PC-9 (cell line): Measurements from ENCODE around the gene AOPEP. TPM values are rescaled to one million over a fixed set of nuclear protein-coding genes. Genes with fewer than 3 reads are reported as not detected.

Experiments used
- BruUV-seq: library from RNA; stranded (reverse); fragments of 400-500 nt; replicated peaks from 2 replicates; lab custom pipeline; 2021; lab: Mats Ljungman, UMichigan
- CTCF ChIA-PET: fragments of 300-600 bp; sonication (Branson Sonifier 250); formaldehyde crosslinking; loops from one replicate; lab custom pipeline; 2022; ENCODE audit warnings: antibody characterized with exemption; lab: Charles Lee
- POLR2A ChIA-PET: fragments of 300-600 bp; sonication (Branson Sonifier 250); formaldehyde crosslinking; loops from one replicate; lab custom pipeline; 2022; ENCODE audit warnings: antibody characterized with exemption; ENCODE audit not compliant: unreplicated experiment; lab: Charles Lee
- DNase-seq, 2 experiments: peaks; one replicate each; pipeline versions ENCODE4 v3.0.0 to v3.0.0-alpha.2; 2015 to 2022; ENCODE audit warnings: mixed read lengths in 1 of 2
- H2AFZ ChIP-seq: fragments of 200-600 bp; sonication (generic); 2 replicates; pipeline ENCODE4 v1.8.1; 2017; ENCODE audit warnings: antibody characterized with exemption
- H3F3A ChIP-seq: fragments of 200-600 bp; sonication (generic); 2 replicates; pipeline ENCODE4 v1.8.1; 2017; ENCODE audit warnings: antibody characterized with exemption, mild to moderate bottlenecking, low read depth; ENCODE audit not compliant: insufficient read depth
- H3K27ac ChIP-seq: fragments of 200-600 bp; sonication (generic); 2 replicates; pipeline ENCODE4 v1.6.1; 2016; ENCODE audit warnings: mixed run types
- H3K27me3 ChIP-seq: fragments of 200-600 bp; sonication (generic); 2 replicates; pipeline ENCODE4 v1.6.1; 2016; ENCODE audit warnings: low read depth, mixed run types; ENCODE audit not compliant: insufficient read depth
- H3K36me3 ChIP-seq: fragments of 200-600 bp; sonication (generic); 2 replicates; pipeline ENCODE4 v1.6.1; 2016; ENCODE audit warnings: low read depth, mixed run types
- H3K4me1 ChIP-seq: fragments of 200-600 bp; sonication (generic); replicated peaks from 2 replicates; pipeline ENCODE4 v1.6.1; 2016; ENCODE audit warnings: mixed run types; ENCODE audit not compliant: insufficient read depth
- H3K4me2 ChIP-seq: fragments of 200-600 bp; sonication (generic); 2 replicates; pipeline ENCODE4 v1.6.1; 2017; ENCODE audit warnings: mixed run types
- H3K4me3 ChIP-seq: fragments of 200-600 bp; sonication (generic); 2 replicates; pipeline ENCODE4 v1.6.1; 2016; ENCODE audit warnings: mixed run types
- H3K79me2 ChIP-seq: fragments of 200-600 bp; sonication (generic); 2 replicates; pipeline ENCODE4 v1.6.1; 2017; ENCODE audit warnings: low read depth, mixed run types
- H3K9me2 ChIP-seq: fragments of 200-600 bp; sonication (generic); 2 replicates; pipeline ENCODE4 v1.8.1; 2017; ENCODE audit warnings: mild to moderate bottlenecking; ENCODE audit not compliant: insufficient read depth
- H3K9me3 ChIP-seq: fragments of 200-600 bp; sonication (generic); 2 replicates; pipeline ENCODE4 v1.8.1; 2016; ENCODE audit warnings: low read depth; ENCODE audit not compliant: insufficient read depth
- H4K20me1 ChIP-seq: fragments of 200-600 bp; sonication (generic); 2 replicates; pipeline ENCODE4 v1.8.1; 2017; ENCODE audit not compliant: insufficient read depth
- CTCF ChIP-seq: fragments of 200-600 bp; sonication (generic); conservative IDR thresholded peaks from 2 replicates; pipeline ENCODE4 v1.6.1; 2017; ENCODE audit warnings: mixed run types, antibody characterized with exemption, mild to moderate bottlenecking, moderate library complexity
- EZH2 ChIP-seq: fragments of 200-600 bp; sonication (generic); IDR thresholded peaks from 2 replicates; pipeline ENCODE4 v1.8.0; 2017; ENCODE audit warnings: antibody characterized with exemption, low read depth
- intact Hi-C: fragments of 100-400 bp; cut with micrococcal nuclease; formaldehyde crosslinking; loops from one replicate; pipeline ENCODE4 v1.10.0; 2022; ENCODE audit not compliant: unreplicated experiment
- total RNA-seq: library from RNA; stranded (reverse); gene quantifications from 2 replicates; pipeline ENCODE4 v1.2.3, GENCODE V29; 2021

Gene AOPEP
- total RNA-seq, 1 experiment from 2014 or later, result 90.0 TPM

GRCh38 chr9:94812343-94812742, 85.8 kb downstream of the AOPEP start:
- H3K9me3 ChIP-seq, result no peaks in the 10 kb centered on the region
- no peak overlapping the region for H3K4me3 ChIP-seq
- peaks cover 28% of the 10 kb centered on the region for H3K79me2 ChIP-seq
- peaks cover 80% of the 10 kb centered on the region for H3K4me1 ChIP-seq
- DNase-seq, result peak; percentile 75 to 91
- intact Hi-C loops, result loop anchor here (1.0 to 2.0 kb wide), 2 partner anchors 55 to 138 kb away; no protein-coding TSS in a partner anchor
- peak overlapping the region; percentile 48 for H3K4me2 ChIP-seq
- no peak overlapping the region for H2AFZ ChIP-seq
- H3K9me2 ChIP-seq, result no peaks in the 10 kb centered on the region
- ChIA-PET POLR2A (no interaction called here), CTCF (no interaction called here)
- H3F3A ChIP-seq, result peaks cover 34% of the 10 kb centered on the region
- no peaks in the 10 kb centered on the region for H4K20me1 ChIP-seq
- no peaks in the 10 kb centered on the region for H3K27me3 ChIP-seq
- H3K36me3 ChIP-seq, result peaks cover 10% of the 10 kb centered on the region
- no TSS peak for BruUV-seq
- TF ChIP-seq CTCF (no peak), EZH2 (no peak)
- peak overlapping the region; percentile 67 for H3K27ac ChIP-seq

GRCh38 chr9:94813379-94813778, 86.9 kb downstream of the AOPEP start:
- CTCF ChIA-PET, result no interaction called here
- POLR2A ChIA-PET, result interaction anchor here (0.5 kb wide), 2 partner anchors 125 to 182 kb away, joined by 3 to 4 read pairs; no protein-coding TSS in a partner anchor
- peaks cover 85% of the 10 kb centered on the region for H3K4me1 ChIP-seq

More at GRCh38 chr9:94813379-94813778, 86.9 kb downstream of the AOPEP start:
- no TSS peak for BruUV-seq
- Histone ChIP-seq H3K9me3 (no peaks in the 10 kb centered on the region), H3F3A (peaks cover 43% of the 10 kb centered on the region), H3K36me3 (peaks cover 7% of the 10 kb centered on the region), H3K4me3 (no peak overlapping the region), H3K9me2 (no peaks in the 10 kb centered on the region), H3K27me3 (no peaks in the 10 kb centered on the region), H4K20me1 (no peaks in the 10 kb centered on the region), H3K4me2 (peak overlapping the region; percentile 48; the same call in 1 of the 2 replicates), H3K27ac (peak overlapping the region; percentile 67), H2AFZ (no peak overlapping the region), H3K79me2 (peaks cover 20% of the 10 kb centered on the region; the same call in 1 of the 2 replicates)
- TF ChIP-seq EZH2 (no peak), CTCF (no peak)
- no peak for DNase-seq
- intact Hi-C loops, result loop anchor here (2.0 kb wide), 1 partner anchor 137 kb away; no protein-coding TSS in a partner anchor
